C4-2B (cell line): ENCODE data around the gene HDX.
"Not testable (repeated sequence)": the region's sequence is repeated elsewhere in the genome, so short reads cannot be mapped to it uniquely, and the experiment has no call there.

Experiments
- H3K27ac ChIP-seq: fragments of 450-650 bp; 2 replicates; pipeline ENCODE4 v1.5.1; 2017
- CTCF ChIP-seq: fragments of 450-650 bp; conservative IDR thresholded peaks from 2 replicates; pipeline ENCODE4 v1.5.1; 2017; ENCODE audit warnings: mild to moderate bottlenecking
- ZFX ChIP-seq: fragments of 450-650 bp; IDR thresholded peaks from 2 replicates; pipeline ENCODE4 v1.6.1; 2017

The HDX gene

GRCh38 chrX:84335121-84335520 lies 167.1 kb downstream of the HDX start:
- TF ChIP-seq ZFX: no peak
- no peak for TF ChIP-seq CTCF

GRCh38 chrX:84322083-84322827 lies 180.0 kb downstream of the HDX start:
- H3K27ac ChIP-seq: no peak overlapping the region
- TF ChIP-seq ZFX: no peak
- no peak for TF ChIP-seq CTCF

More at GRCh38 chrX:84335121-84335520, 167.1 kb downstream of the HDX start:
- H3K27ac ChIP-seq: no peak overlapping the region

GRCh38 chrX:84320614-84321013 lies 181.6 kb downstream of the HDX start:
- no peak for TF ChIP-seq CTCF
- TF ChIP-seq ZFX: no peak
- no peak overlapping the region for H3K27ac ChIP-seq

GRCh38 chrX:84320023-84320422 lies 182.2 kb downstream of the HDX start:
- H3K27ac ChIP-seq: no peak overlapping the region
- no peak for TF ChIP-seq ZFX
- no peak for TF ChIP-seq CTCF

- TF ChIP-seq ZFX (no peak), CTCF (no peak)
- H3K27ac ChIP-seq: no peak overlapping the region
Observed at GRCh38 chrX:84318661-84319060, 183.6 kb downstream of the HDX start.

- not testable (repeated sequence) for H3K27ac ChIP-seq
Observed at GRCh38 chrX:84315946-84316345, 186.3 kb downstream of the HDX start.
